HG02973 (cell line): Measurements from ENCODE around the gene ASPDH.

ENCODE experiments used
- ATAC-seq: cut with Tn5 transposase; IDR thresholded peaks from one replicate; pipeline ENCODE4 v1.9.1; 2021; ENCODE audit warnings: moderate library complexity; ENCODE audit not compliant: unreplicated experiment

Gene ASPDH

GRCh38 chr19:50498219-50499056 is 15.3 kb downstream of the ASPDH start:
- ATAC-seq: no peak

DNA sequence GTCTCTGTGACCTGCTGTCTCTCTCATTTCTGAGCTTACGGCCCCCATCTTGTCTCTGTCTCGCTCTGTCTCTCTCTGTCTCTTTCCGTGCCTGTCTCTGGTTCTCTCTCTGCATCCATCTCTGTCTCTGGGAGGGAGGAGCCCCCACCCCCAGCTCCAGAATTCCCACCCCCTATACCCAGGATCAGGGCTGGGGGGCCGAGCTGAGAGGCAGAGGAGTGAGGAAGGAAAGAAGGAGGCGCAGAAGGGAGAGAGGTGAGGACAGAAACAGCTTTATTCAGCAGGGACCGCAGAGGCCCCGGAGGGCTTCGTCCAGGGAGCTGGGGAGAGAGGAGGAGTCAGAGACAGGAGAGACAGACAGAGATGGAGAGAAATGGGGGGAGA is 16.7 kb downstream of the ASPDH start:
- no peak for ATAC-seq

GRCh38 chr19:50496189-50497021 is 17.3 kb downstream of the ASPDH start:
- no peak for ATAC-seq

- no peak for ATAC-seq
Observed at GRCh38 chr19:50495020-50495531, 18.6 kb downstream of the ASPDH start.

DNA sequence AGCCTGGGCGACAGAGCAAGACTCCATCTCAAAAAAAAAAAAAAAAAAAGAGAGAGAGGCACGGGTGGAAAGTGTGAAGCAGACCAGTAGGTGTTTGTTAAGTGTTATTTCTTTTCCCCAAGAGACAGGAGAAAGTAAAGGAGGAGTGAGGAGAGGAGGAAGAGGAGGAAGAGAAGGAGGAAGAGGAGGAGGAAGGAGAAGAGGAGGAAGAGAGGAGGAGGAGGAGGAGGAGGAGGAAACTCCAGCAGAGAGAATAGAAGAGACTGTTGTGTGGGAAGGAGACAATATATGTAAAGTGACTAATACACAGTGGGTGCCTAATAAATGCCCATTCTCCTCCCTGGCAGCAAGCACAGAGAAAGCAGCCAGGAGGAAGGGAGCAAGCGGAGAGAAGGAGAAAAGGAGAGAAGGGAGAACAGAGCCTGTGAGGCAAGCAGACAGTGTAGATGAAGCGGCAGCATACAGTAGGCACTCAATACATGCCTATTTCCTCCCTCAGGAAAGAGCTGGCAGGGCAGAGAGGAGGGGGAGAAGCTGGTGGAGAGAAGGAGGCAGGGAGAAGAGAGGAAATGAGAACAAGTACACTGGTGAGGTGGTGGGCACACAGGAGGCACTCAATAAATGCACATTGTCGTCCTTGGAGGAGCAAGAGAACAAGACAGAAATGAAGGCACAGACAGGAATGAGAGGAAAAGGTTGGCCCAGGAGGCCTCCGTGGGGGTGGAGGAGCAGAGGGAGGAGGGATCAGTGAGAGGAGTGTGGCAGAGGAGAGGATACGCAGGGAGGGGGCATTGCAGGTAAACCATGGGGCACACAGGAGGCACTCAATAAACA is 19.3 kb downstream of the ASPDH start:
- ATAC-seq: no peak

- ATAC-seq: no peak
Observed at GRCh38 chr19:50493171-50493570, 20.5 kb downstream of the ASPDH start.

DNA sequence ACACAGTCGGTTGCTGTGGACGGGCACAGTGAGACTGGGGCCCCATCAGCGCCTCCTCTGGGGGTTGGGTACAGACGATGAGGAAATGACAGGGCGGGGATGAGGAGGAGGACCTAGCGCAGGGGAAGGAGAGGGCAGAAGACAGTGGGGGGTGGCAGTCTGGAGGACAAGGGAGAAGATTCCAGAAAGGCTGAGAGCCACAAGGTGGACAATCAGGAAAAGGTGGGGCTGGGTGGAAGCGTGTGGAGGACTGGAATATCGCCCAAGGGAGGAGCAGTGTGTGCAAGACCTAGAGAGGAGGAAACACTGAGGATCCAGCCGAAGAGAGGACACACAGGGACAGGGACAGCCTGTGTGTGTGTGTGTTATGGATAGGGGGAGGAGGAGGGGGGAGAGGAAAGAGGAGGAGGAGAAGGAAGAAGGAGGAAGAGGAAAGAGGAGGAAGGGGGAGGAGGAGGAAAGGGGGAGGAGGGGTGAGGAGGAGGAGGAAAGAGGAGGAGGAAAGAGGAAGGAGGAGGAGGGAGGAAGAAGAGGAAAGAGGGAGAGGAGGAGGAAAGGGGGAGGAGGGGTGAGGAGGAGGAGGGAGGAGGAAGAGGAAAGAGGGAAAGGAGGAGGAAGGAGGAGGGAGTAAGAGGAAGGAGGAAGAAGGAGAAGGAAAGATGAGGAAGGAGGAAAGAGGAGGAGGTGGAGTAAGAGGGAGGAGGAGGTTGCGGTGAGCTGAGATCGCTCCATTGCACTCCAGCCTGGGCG is 21.2 kb downstream of the ASPDH start:
- no peak for ATAC-seq

DNA sequence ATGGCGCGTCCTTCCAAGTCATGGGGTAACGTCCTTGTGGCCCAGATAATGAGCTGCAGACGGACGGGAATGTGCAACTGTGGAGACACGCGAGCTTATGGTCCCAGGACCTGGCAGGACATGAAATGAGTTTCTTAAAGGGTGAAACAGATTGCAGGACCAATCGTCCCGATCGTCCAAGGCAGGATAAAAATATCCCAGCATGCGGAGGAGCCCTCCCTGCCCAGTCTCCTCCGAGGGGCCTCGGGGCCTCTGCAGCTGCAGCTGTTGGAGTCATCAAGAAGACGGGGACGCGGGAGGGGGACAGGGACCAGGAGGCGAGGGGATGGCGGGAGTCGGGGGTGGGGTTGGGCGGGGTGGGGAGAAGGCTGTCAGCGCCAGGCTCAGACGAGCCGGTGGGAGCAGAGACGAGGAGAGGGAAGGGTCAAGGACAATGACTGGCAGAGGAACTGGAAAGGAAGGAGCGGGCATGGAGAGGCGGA is 22.7 kb downstream of the ASPDH start:
- no peak for ATAC-seq

- ATAC-seq: no peak
Observed at GRCh38 chr19:50490411-50490811, 23.3 kb downstream of the ASPDH start.

DNA sequence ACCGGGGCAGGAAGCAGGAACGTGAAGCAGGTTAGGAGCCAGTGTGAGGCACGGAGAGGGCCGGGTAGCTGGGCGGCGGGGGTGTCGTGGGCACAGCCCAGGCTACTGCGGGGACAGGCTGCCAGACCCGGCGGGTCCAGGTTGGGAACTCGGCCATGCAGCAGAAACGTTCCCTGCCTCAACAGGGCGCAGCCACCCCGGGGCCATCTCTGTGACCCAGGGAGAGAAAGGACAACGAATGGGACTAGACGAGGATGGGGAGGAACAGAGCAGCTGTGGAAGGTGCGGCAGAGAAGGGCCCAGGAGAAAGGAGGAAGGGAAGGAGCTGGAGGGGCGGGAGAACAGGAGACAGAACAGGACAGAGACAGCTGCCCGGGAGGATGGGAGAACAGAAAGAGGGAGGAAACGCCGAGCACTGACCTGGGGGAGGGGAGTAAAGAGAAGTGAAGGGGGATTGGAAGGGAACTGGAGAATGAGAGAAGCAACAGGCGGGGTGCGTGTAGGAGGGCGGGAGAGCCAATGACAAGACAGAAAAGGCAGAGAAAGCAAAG is 24.2 kb downstream of the ASPDH start:
- no peak for ATAC-seq

GRCh38 chr19:50488389-50489194 is 25.1 kb downstream of the ASPDH start:
- ATAC-seq: no peak

- ATAC-seq: no peak
Observed at GRCh38 chr19:50486823-50487515, 26.7 kb downstream of the ASPDH start.

DNA sequence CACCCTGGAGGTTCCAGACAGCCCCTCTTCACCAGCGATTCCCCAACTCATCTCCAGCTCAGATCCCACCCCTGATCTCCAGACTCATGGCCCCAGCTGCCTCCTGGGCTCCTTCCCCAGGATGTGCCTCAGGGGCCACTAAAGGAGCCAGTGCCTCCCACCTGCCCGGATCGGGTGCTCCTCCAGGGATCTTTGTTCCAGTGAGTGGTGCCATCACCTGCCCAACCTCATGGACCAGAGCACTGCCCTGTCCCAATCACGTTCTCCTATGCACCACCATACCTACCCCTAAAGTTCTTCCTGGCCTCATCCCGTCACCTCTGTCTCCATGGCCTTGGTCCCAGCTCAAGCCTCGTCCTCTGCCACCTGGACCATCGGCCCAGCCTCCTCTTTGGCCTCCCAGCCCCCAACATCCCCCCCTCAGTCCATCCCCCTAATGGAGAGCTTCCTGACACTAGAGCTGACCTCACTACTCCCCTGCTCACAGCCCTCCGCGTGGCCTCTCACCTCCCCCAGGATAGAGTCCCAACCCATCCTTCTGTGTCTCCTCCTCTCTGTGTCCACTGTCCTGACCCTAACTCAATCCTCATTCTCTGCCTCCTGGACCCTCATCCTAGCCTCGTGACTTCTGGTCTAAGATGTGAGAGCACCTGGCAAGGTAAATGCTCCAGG is 28.3 kb downstream of the ASPDH start:
- no peak for ATAC-seq

DNA sequence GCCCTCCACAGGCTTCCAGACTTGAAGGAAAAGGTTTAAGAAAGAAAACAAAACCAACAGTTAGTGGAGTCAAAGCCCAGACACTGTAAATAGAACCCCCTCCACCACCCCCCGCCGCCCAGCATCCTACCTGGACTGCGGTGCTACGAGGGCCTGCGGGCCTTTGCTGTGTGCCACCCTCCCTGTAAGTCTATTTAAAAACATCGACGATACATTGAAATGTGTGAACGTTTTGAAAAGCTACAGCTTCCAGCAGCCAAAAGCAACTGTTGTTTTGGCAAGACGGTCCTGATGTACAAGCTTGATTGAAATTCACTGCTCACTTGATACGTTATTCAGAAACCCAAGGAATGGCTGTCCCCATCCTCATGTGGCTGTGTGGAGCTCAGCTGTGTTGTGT is 30.8 kb downstream of the ASPDH start:
- no peak for ATAC-seq

DNA sequence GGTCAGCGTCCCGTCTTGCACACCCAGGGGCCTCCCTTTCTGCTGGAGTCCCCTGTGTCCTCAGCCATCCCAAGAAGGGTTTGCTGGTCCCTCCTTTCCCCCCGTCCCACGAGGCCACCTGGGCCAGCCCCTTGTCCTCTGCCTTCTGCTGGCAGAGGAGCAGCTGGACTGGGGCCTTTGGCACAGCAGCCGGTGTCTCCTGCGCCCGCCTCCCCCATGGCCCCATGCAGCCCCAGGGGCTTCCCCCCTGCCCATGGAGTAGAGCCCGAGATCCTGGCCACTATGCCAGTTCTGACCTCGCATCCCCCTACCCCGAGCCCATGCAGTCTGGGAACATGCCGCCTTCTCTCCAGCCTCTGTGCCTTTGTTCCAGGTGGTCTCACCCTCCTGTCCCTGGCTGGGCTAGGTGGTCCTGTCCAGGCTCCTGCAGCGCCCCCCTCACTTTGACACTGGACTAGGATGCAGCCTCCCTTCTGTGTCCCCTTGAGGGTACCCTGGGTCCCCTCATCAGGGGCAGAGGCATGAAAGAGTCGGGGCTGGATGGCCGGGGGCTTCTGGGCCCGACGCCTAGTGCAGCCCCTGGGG is 31.4 kb downstream of the ASPDH start:
- no peak for ATAC-seq

GRCh38 chr19:50481351-50482149 is 32.2 kb downstream of the ASPDH start:
- no peak for ATAC-seq
